HG03280 (cell line): ENCODE data around the gene SMTNL2.
"Not testable (repeated sequence)": the region's sequence is repeated elsewhere in the genome, so short reads cannot be mapped to it uniquely, and the experiment has no call there.

Source experiments
- ATAC-seq: cut with Tn5 transposase; IDR thresholded peaks from one replicate; pipeline ENCODE4 v1.9.1; 2021; ENCODE audit warnings: mild to moderate bottlenecking, moderate library complexity; ENCODE audit not compliant: unreplicated experiment

SMTNL2 gene

DNA sequence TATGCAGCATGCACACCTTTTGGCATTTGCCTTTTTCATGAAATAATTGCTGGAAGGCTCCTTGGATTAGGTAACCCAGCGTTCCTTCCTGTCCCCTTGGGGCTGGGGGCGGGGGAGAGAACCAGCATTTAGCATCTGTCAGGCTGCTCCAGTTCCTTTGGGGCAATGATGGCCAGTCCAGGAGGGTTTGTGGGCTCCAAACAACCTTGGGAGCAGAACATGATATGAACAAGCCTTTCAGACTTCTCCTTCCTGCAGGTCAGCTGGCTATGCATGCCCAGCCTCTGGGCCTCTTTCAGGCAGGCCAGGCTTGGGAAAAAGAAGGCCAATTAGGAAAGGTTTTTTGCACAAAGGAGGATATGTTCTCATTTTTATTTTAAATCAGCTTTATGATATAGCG, 1.1 kb upstream of the SMTNL2 start:
- ATAC-seq: no peak

DNA sequence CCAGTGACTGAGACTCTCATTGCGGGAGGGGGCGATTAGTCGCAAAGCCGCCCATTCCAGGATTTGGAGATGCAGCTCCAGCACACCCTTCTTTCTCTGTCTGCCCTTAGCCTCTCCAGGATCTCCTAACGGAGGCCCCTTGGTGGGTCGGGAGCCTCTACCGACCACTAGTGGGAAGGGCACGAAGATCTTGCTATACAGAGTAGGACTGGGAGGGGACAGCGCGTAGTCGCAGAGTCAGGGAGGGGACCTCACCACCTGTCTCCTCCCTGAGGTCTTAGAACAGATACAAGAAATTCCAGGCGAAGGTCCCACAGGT, 588 bp upstream of the SMTNL2 start:
- no peak for ATAC-seq

DNA sequence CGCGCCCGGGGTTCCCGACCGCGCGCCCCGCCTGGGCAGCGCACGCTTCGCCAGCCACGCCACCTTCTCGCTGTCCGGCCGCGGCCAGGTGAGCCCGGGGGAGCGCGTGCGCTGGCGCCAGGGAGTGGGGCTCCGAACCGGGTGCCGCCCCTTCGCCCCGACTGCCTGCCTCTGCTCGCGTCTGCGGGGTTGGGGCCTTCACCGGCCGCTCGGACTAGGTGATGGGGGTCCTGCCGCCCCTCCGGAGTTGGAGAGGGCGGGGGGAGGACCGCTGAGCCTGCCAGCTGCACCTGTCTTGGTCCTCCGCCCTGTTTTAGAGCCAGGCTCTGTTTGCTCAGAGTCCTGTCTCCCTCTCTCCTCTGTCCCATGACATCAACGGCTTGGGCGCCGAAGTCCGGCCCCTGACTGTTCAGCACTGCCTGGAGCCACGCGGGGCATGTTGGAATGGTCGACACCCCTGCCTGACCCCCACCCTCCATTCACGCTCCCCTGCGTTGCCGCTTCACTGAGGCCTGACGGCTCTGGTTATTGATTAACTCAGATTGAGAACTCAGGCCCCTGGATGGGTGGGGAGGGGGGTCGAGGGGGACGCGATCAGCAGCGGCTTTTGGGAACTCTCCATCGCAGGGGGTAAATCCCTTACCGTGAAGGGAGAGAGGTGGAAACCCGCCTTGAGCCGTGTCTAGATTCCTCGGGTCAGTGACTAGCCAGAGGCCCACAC, 748 bp downstream of the SMTNL2 start:
- ATAC-seq: no peak

DNA sequence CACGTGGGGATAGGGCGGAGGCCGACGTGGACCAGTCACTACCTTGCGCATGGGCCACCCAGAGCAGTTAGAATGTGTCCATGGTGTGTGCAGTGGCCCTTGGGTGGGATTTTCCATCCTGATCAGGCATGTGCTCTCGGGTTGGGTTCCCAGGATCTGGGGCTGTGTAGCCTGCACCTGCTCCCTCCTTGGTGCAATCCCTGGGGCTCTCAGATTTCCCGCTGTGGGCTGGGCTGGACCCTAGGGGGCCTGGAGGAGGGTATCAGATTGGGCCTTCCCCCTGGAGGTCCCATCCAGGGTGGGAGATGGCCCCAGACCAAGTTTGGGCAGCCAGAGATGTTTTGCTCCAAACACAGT, 1.3 kb downstream of the SMTNL2 start:
- ATAC-seq: no peak

DNA sequence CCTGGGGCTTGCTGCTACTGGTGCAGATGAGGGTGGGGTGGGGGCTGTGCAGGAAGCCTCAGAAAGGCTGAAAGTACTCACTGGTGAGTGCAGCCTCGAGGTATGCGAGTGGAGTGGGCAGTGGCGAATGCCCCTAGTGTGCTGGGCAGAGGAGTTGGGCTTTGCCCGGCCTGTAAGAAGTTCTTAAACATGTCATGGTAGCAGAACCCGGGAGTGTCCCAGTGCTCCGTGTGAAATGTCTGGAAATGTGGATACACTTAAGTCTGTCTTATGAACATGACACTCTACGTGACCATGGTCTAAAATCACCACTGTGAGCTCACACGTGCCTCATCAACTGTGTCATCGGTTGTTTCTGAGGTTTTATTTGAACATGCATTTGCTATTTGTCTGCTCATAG, 1.7 kb downstream of the SMTNL2 start:
- no peak for ATAC-seq

DNA sequence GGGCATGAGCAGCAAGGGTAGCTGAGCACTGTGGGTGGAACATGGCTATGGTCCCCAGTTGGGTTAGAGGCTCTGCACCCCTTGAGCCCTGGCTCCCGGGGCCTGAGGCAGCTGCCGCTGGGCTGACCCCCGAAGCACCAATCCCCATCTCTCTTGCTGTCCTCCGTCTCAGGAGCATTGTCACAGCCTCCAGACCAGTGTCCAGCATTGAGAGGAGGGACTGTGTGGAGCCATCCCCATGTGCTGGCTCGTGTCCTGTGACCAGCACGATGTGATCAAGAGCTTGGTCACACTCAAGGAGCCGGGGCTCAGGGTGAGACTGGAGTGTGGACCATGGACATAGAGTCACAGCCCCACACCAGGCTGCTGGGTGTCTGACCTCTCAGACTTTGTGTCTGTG, 2.9 kb downstream of the SMTNL2 start:
- ATAC-seq: no peak

DNA sequence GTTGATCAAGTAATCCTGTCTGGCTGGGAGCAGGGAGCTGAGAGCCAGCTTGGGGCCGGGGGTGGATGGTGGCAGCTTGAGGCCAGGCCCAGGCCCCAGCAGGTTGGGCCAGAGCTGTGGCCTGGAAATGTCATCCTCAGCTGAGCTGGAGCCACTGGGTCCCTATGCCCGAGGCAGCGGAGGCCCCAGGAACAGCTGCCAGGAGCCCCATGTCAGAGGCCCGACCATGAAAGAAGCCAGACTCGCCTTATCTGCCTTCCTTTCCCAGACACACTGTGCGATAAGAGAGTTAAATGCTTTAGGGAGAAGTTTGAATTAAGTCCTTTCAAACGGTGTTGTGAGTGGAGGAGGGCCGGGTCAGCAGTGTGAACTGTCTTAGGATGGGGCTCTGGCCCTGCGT, 3.5 kb downstream of the SMTNL2 start:
- ATAC-seq: no peak

DNA sequence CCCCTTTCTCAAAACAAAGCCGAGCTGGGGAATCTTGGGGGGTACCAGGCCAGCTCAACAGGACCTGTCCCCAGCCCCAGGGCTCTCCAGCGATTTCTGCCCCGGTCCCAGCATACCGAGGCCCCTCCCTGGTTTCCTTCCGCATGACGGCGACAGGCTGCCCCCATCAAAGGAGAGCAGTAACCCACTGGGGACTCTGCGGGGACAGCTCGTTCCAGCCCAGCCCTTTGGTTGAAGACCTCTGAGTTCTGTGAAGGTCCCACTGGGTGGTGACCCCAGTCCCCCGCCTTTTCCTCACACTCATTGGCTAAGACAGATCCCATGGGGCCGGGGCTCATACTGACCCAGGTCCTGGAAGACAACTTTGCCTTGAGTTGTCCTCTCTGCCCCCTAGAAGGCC, 4.1 kb downstream of the SMTNL2 start:
- ATAC-seq: no peak

DNA sequence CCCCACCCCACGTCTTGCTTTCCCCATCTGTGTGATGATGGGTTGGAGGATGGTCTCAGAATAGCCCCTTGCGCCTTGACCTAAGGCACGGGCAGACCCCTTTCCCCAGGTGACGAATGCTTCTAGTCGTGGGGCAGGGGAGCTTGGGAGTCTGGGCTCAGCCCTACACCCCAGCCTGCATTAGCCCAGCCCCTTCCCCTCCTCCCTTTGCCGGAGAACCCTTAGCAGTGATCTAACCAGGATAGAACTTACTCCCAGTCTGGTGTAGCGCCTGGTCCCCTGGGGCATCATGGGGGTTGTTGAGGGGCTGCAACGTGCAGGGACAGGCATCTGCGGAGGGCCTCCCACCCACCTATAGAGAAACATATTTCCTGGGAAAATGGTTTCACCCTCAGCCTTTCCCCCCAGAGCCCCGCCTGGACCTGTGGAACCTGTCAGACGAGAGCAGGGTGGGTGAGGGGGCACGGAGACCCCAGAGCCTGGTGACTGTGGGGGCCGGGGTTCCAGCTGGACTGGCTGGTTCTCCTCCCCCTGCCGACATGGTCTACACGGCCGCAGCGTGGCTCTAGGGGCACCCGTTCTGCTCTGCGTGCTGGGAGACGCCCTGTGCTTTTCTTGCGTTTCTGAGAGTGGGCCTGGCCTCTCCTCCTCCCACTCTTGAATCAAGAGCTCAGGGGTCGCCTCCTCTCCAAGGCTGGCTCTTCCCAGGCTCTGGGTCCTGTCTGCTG, 4.7 kb downstream of the SMTNL2 start:
- no peak for ATAC-seq

DNA sequence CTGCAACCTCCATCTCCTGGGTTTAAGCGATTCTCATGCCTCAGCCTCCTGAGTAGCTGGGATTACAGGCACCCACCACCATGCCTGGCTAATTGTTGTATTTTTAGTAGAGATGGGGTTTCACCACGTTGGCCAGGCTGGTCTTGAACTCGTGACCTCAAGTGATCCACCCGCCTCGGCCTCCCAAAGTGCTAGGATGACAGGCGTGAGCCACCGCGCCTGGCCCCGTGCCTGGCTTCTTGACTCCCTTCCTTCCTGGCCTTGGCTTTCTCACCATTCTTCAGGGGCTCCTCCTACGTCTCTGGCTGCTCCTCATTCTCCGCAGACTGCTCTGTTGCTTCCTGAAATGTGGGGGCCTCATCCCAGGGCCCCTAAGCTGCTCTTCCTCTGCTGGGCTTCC, 5.7 kb downstream of the SMTNL2 start:
- not testable (repeated sequence) for ATAC-seq

DNA sequence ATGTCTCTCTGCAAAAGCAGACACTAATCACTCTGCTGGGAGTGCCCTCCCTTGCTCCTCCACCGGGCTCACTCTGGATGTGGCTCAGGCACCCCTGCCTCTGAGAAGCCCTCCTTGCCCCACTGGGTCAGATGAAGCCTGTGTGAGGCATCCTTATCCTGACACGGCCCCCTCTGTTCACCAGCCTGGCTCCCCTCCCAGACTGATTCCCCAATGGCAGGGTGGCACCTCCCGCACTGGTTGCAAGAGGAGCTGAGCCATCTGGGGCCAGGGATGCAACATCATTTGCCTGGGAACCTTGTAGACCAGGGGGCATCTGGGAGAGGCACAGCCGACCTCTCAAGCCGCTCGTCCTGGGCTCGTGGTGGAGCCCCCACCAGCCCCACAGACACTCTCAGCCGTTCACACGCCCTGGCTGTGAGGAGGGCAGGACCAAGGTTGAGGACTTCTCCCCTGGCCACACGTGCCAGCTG, 6.7 kb downstream of the SMTNL2 start:
- no peak for ATAC-seq

DNA sequence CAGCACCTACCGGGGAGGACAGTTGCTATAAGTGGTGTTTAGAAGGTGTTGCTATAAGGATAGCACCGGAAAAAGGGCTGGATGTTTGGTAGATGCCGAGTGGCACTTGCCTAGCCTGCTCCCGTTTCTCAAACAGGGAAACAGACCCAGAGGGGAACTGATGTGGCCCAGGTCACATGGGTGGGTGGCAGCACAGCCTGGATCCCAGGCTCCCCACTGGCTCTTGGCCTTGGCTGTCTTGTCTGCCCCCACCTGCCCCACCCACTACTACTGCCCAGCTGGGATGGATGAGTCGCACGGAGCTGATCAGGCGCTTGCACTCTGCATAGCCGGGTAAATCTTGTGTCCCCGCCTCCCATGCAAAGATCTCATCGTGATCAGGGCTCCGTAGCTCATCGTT, 7.2 kb downstream of the SMTNL2 start:
- ATAC-seq: no peak

DNA sequence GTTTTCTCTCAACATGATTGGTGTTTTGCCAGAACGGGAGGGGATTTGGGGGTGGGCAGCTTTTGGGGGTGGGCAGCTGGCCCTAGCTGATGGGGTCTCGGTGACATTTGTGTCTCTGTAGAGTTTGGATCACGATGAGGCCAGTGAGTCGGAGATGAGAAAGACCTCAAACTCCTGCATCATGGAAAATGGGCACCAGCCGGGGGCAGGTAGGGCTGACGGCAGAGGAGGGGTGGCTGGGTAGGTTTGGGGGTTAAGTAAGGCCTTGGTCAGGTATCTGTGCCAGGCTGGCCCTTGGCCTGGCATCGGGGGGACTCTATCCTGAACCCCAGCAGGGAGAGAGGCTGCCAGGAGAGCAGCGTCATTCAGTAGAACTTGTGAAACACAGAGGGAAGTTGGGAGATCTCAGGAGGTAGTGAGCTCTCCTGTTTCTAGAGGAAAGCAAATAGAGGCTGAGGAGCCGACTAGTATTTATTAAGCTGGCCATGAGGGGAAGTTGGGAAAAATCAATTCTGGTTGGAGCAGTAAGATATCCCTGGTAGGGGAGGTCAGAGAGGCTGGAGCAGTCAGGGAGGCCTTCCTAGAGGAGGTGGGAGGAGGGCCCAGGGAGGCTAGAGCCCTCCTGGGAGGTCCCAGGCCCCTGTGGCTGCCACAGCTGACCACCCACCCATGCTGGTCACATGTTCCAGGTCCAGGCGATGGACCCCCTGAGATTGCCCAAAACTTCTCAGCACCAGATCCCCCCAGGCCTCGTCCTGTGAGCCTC, 8.1 kb downstream of the SMTNL2 start:
- ATAC-seq: no peak

DNA sequence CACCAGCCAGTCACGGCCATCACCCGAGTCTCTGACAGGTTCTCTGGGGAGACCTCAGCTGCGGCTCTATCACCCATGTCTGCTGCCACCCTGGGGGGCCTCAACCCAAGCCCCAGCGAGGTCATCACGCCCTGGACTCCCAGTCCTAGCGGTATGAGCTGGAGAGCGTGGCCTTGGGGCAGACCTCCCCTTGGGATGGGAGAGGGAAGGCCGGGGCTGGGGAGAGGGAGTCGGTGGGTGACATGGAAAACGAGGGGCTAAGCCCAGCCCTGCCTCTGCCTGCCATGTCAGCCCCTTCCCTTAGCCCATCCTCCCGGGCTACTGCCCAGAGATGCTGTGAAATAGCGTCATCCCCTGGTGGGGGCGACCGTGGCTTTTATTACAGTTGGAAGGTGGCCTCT, 8.7 kb downstream of the SMTNL2 start:
- ATAC-seq: no peak

DNA sequence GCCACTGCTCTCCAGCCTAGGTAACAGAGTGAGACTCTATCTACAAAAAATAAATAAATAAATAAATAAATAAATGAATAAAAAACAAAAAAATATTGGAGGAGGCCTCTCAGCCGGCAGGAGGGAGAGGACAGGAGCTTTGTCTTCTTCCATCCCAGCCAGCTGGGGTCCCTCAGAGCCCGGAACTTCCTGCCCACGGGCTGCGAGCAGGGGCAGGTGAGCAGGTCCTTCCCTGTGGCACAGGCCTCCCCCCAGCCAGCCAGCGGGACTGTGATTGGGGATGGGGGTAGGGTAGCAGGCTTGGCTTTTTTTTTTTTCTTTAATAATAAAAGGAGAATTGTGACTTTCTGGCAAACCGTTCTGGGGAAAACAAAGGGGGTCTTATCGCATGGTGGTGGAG, 10.1 kb downstream of the SMTNL2 start:
- ATAC-seq: no peak

DNA sequence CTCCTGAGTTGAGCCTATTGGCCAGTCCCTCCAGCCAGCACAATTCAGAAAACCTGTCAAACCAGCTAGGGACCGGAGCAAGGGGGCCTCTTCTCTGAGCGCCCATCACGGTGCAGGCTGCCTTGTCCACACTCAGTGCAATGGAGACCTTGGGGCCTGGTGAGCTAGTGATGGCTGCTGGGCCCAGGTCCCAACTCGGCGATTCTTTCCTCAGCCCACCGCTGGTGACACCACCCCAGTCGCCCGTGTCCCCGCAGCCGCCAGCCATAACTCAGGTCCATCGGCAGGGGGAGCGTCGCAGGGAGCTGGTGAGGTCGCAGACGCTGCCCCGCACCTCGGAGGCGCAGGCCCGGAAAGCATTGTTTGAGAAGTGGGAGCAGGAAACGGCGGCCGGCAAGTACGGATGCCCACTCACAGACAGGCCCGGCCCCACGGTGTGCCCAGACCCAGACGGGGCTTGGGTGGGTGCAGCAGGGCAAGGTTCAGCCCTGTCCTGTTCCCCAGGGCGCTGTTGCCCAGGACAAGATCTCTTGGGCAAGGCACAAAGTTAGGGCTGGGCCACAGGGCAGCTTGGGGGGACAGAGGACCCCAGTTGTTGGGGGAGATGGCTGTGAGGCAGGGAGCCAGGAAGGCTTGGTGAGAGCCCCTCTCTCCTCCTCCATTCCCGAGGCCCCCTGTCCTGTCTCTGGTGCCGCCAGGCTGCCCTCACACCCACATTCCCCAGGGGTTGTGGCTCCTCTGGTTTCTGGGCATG, 10.8 kb downstream of the SMTNL2 start:
- ATAC-seq: no peak

DNA sequence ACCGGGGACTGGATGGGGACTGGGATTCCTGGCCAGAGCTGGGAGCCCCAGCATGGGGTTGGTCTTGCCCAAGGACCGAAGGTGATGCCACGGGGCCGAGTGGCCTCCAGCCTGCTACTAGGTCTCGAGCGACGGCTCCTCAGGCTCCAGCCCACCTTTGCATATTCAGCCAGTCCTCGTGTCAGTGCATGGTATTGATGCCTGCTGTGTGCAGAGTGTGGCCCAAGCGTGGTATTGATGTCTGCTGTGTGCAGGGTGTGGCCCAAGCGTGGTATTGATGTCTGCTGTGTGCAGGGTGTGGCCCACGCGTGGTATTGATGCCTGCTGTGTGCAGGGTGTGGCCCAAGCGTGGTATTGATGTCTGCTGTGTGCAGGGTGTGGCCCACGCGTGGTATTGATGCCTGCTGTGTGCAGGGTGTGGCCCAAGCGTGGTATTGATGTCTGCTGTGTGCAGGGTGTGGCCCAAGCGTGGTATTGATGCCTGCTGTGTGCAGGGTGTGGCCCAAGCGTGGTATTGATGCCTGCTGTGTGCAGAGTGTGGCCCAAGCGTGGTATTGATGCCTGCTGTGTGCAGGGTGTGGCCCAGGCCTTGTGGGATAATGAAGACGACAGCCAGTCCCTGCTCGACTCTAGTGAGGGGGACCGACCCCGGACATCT, 11.5 kb downstream of the SMTNL2 start:
- ATAC-seq: not testable (repeated sequence)

DNA sequence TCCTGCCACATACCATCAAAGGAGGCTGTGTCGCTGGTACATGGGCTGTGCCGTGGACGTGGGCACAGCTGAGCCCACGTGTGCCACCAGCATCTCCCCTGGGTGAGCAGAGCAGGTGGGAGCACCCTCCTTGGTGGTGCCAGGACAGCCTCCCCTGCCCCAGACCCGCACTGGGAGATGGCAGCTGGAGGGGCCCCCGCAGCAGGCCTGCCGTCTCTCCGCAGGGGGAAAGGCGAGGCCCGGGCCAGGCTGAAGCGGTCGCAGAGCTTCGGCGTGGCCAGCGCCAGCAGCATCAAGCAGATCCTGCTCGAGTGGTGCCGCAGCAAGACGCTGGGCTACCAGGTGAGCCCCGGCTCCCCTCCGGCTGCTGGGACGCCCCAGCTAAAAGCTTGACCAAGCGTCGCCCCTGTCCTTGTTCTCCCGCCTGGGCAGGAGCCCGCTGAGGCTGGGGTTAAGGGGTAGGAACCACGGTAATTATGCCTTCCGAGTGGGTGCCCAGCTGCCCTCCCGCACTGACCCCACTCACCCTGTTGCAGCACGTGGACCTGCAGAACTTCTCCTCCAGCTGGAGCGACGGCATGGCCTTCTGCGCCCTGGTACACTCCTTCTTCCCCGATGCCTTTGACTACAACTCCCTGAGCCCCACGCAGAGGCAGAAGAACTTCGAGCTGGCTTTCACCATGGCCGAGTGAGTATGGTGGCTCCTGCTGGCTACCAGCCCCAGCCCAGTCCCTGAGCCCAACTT, 12.5 kb downstream of the SMTNL2 start:
- ATAC-seq: no peak

DNA sequence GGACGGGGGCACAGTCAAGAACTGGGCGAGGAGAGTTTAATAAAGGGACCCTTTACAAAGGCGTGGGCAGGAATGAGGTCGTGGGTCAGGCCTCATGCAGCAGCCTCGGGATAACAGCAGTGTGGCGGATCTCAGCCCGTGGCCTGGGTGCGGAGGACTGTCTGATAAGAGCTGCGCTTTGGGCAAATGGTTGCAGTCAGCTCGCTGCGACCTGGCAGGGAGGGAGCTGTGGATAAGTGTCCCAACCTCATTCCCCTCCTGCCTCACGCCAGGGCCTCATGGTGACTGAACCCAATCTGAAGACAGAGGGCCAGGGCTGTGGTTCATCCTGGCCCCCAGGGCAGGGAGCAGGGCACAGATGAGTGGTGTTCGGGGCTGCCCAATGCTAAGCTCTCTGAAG, 13.6 kb downstream of the SMTNL2 start:
- ATAC-seq: no peak
